Activated CD8-positive, alpha-beta T cell treated with anti-CD3 and anti-CD28 coated beads, Interleukin-2, amount 10 ng/mL, durations not matched to agents 7 days and 5 days (primary cell): ENCODE results near the gene OBP2B. TPM values are rescaled to one million over a fixed set of nuclear protein-coding genes. Genes with fewer than 3 reads are reported as not detected.

Experiments
- ATAC-seq: fragments of 150-1000 bp; cut with Tn5 transposase; one replicate; pipeline ENCODE4 v1.10.0; 2021; ENCODE audit warnings: moderate library complexity
- CTCF ChIA-PET: fragments of 350-600 bp; sonication (Branson Sonifier 250); formaldehyde crosslinking; loops from one replicate; lab custom pipeline; 2021; ENCODE audit warnings: antibody characterized with exemption; lab: Charles Lee
- POLR2A ChIA-PET: fragments of 350-600 bp; sonication (Branson Sonifier 250); formaldehyde crosslinking; loops from one replicate; lab custom pipeline; 2021; ENCODE audit warnings: antibody characterized with exemption; lab: Charles Lee
- DNase-seq: peaks from one replicate; pipeline ENCODE4 v3.0.0-alpha.2; 2020
- H3K27ac Mint-ChIP-seq: one replicate; pipeline ENCODE4 v1.8.0; 2021; ENCODE audit warnings: mild to moderate bottlenecking, mixed read lengths
- H3K27me3 Mint-ChIP-seq: one replicate; pipeline ENCODE4 v1.8.0; 2021; ENCODE audit warnings: low read depth, mixed read lengths
- H3K36me3 Mint-ChIP-seq: one replicate; pipeline ENCODE4 v1.8.0; 2021; ENCODE audit warnings: low read depth, mixed read lengths
- H3K4me1 Mint-ChIP-seq: one replicate; pipeline ENCODE4 v1.8.0; 2021; ENCODE audit warnings: low read depth, mixed read lengths
- H3K4me3 Mint-ChIP-seq: one replicate; pipeline ENCODE4 v1.8.0; 2021; ENCODE audit warnings: mild to moderate bottlenecking, mixed read lengths
- H3K9me3 Mint-ChIP-seq: one replicate; pipeline ENCODE4 v1.8.0; 2022; ENCODE audit warnings: mixed read lengths; ENCODE audit not compliant: insufficient read depth
- total RNA-seq, 2 experiments: library from RNA; stranded (reverse); gene quantifications; one replicate each; pipeline ENCODE4 v1.2.3, GENCODE V29; 2021

Gene OBP2B
- total RNA-seq, 2 experiments from 2014 or later: not detected

- Mint-ChIP-seq H3K27me3 (peaks cover 3% of the 10 kb centered on the region), H3K4me1 (peaks cover 6% of the 10 kb centered on the region), H3K27ac (no peak overlapping the region), H3K36me3 (no peaks in the 10 kb centered on the region), H3K9me3 (no peaks in the 10 kb centered on the region), H3K4me3 (no peak overlapping the region)
- ChIA-PET POLR2A (no interaction called here), CTCF (interaction anchor here (0.7 to 1.9 kb wide), 7 partner anchors 9 to 64 kb away, joined by 3 to 8 read pairs (median 5); no protein-coding TSS in a partner anchor)
- DNase-seq (no peak), ATAC-seq (no peak)
These were observed 50.4 kb downstream of the OBP2B start for GRCh38 chr9:133158695-133159094.

Other genes starting within 250 kb of the OBP2B start
- not detected for gene GFI1B, start 230.6 kb downstream of the OBP2B start, total RNA-seq
- gene GTF3C5, start 178.3 kb downstream of the OBP2B start, total RNA-seq: 10 to 100 TPM; 89.3 to 95.7 TPM
- gene CEL, start 147.3 kb downstream of the OBP2B start, total RNA-seq: 1 to 10 TPM; 2.4 to 2.8 TPM
- 100 to 1,000 TPM in 1 of 2 experiments, 10 to 100 TPM in 1; 85.7 to 102 TPM for gene RALGDS, start 88.0 kb downstream of the OBP2B start, total RNA-seq
- gene GBGT1, start 45.3 kb downstream of the OBP2B start, total RNA-seq: 1 to 10 TPM; 3.1 to 4.1 TPM
- gene ABO, start 66.0 kb upstream of the OBP2B start, total RNA-seq: not detected
- gene SURF6, start 126.9 kb upstream of the OBP2B start, total RNA-seq: 10 to 100 TPM; 20.1 to 21.4 TPM
- gene MED22, start 138.9 kb upstream of the OBP2B start, total RNA-seq: 10 to 100 TPM; 29.1 to 29.6 TPM
- gene RPL7A, start 139.0 kb upstream of the OBP2B start, total RNA-seq: 1,000 to 10,000 TPM; 1,894 to 1,933 TPM
- gene SURF1, start 147.2 kb upstream of the OBP2B start, total RNA-seq: 10 to 100 TPM; 37.4 to 39.1 TPM
- gene SURF2, start 147.3 kb upstream of the OBP2B start, total RNA-seq: 10 to 100 TPM; 18.4 to 20.7 TPM
- 100 to 1,000 TPM; 175 to 176 TPM for gene SURF4, start 166.8 kb upstream of the OBP2B start, total RNA-seq
- gene STKLD1, start 167.1 kb upstream of the OBP2B start, total RNA-seq: under 1 TPM; 0.71 to 0.76 TPM
- 10 to 100 TPM; 23.6 to 25.7 TPM for gene REXO4, start 208.8 kb upstream of the OBP2B start, total RNA-seq
- 1 to 10 TPM; 1.4 to 2.5 TPM for gene ADAMTS13, start 213.1 kb upstream of the OBP2B start, total RNA-seq